Measurements from ENCODE around the gene ZNF532. TPM values are rescaled to one million over a fixed set of nuclear protein-coding genes. Genes with fewer than 3 reads are reported as not detected.

The ZNF532 gene
- total RNA-seq, 1 donor from 2014 or later: 77.1 TPM

DNA sequence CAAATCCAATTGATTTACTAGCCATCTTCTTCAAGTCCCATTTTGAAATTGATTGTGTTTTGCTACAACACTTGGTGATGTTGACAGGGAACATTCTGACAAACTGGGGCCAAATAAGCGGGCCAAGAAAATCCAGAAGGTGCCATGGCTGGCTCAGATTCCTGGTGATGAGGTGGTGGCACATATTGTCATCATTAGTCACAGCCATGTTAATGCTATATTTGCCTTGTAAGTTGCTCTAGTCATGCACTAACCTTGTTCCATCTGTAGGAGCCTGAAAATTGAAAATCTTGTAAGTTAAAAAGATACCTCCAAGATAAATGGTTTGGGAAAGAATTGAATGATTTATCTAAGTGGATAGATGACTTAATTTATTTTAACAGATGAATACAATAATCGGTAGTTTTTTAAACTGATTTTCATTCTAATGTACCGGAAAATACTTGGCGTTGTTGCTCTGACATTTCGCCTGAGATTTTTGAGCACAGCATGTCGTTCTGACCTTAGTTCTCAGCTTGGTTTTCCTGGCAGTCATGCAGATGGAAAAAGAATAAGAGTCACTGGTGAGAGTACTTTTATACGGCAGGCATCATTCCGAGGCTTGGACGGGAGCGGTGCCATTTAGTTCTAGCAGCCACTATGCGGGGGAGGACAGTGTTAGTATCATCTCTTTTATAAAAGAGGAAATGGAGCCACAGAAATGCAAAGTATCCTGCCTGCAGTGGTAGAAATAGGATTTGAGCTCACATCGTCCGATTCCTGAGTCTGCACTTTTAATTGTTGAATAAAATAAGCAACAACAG lies 133.9 kb downstream of the ZNF532 start:
- H3K4me3 ChIP-seq: peak overlapping the region in 1 of 2 donors; percentile 17
- H3K4me1 ChIP-seq: peaks cover 10% of the 10 kb centered on the region

DNA sequence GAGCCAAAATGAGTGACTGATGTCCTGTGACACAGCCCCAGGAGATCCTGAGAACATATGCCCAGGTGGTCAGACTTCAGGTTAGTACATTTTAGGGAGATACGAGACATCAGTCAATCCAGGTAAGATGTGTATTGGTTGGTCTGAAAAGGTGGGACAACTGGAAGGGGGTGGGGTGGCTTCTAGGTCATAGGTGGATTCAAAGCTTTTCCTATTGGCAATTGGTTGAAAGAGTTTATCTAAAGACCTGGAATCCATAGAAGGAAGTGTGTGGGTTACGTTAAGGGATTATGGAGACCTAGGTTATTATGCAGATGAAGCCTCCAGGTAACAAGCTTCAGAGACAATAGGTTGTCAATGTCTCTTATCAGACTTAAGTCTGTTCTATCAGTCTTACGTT lies 136.5 kb downstream of the ZNF532 start:
- Histone ChIP-seq H3K27me3 (no peaks in the 10 kb centered on the region), H3K36me3 (no peaks in the 10 kb centered on the region), H3K4me1 (peaks cover 16% of the 10 kb centered on the region), H3K27ac (no peak overlapping the region), H3K4me3 (no peak overlapping the region), H3K9me3 (no peaks in the 10 kb centered on the region)
- DNase-seq (ENCODE audit: extremely low spot score in 2 of 2): no peak
- intact Hi-C loops (cut with DNase I): no loop called here
- no peak for TF ChIP-seq POLR2A (IDR thresholded peaks at IDR 0.05)
- TF ChIP-seq, protein P1, sequence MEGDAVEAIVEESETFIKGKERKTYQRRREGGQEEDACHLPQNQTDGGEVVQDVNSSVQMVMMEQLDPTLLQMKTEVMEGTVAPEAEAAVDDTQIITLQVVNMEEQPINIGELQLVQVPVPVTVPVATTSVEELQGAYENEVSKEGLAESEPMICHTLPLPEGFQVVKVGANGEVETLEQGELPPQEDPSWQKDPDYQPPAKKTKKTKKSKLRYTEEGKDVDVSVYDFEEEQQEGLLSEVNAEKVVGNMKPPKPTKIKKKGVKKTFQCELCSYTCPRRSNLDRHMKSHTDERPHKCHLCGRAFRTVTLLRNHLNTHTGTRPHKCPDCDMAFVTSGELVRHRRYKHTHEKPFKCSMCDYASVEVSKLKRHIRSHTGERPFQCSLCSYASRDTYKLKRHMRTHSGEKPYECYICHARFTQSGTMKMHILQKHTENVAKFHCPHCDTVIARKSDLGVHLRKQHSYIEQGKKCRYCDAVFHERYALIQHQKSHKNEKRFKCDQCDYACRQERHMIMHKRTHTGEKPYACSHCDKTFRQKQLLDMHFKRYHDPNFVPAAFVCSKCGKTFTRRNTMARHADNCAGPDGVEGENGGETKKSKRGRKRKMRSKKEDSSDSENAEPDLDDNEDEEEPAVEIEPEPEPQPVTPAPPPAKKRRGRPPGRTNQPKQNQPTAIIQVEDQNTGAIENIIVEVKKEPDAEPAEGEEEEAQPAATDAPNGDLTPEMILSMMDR (IDR thresholded peaks at IDR 0.05): no peak
- TF ChIP-seq POLR2AphosphoS5 (IDR thresholded peaks at IDR 0.05; ENCODE audit: insufficient read depth in 1 of 2, low read depth in 1 of 2): no peak

More for the DNA sequence above, 133.9 kb downstream of the ZNF532 start:
- Histone ChIP-seq H3K36me3 (no peaks in the 10 kb centered on the region), H3K27me3 (no peaks in the 10 kb centered on the region), H3K27ac (peak overlapping the region; percentile 41), H3K9me3 (no peaks in the 10 kb centered on the region)
- DNase-seq (ENCODE audit: extremely low spot score in 2 of 2): no peak
- TF ChIP-seq, protein P1 (IDR thresholded peaks at IDR 0.05): no peak
- TF ChIP-seq POLR2A (IDR thresholded peaks at IDR 0.05): no peak
- TF ChIP-seq POLR2AphosphoS5 (IDR thresholded peaks at IDR 0.05; ENCODE audit: insufficient read depth in 1 of 2, low read depth in 1 of 2): no peak
- intact Hi-C loops (cut with DNase I): loop anchor here (10.0 kb wide), 1 partner anchor 46 kb away; no protein-coding TSS in a partner anchor

DNA sequence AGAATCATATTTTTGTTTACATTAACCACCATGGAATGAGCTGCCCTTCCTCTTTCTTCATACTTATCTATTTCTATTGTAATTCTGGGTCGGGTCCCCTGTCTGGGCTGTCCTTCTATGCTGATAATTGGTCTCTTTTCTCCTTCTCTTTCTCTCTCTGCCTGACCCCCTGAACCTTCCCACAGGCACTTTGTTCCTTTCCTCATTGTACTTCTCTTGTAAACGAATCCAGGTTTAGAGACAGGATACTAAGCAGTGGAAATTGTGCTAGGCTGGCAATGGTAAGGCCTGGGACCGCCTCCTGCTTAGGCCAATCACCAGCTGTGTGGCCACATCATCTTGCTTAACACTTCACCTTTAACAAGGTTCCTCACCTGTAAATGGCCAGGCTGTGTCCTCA lies 137.0 kb downstream of the ZNF532 start:
- Histone ChIP-seq H3K4me1 (peaks cover 16% of the 10 kb centered on the region), H3K4me3 (no peak overlapping the region), H3K36me3 (no peaks in the 10 kb centered on the region), H3K27me3 (no peaks in the 10 kb centered on the region), H3K9me3 (no peaks in the 10 kb centered on the region), H3K27ac (no peak overlapping the region)
- intact Hi-C loops (cut with DNase I): no loop called here
- DNase-seq (ENCODE audit: extremely low spot score in 2 of 2): no peak
- TF ChIP-seq, protein P1 (IDR thresholded peaks at IDR 0.05): no peak
- TF ChIP-seq POLR2AphosphoS5 (IDR thresholded peaks at IDR 0.05; ENCODE audit: insufficient read depth in 1 of 2, low read depth in 1 of 2): no peak
- TF ChIP-seq POLR2A (IDR thresholded peaks at IDR 0.05): no peak

DNA sequence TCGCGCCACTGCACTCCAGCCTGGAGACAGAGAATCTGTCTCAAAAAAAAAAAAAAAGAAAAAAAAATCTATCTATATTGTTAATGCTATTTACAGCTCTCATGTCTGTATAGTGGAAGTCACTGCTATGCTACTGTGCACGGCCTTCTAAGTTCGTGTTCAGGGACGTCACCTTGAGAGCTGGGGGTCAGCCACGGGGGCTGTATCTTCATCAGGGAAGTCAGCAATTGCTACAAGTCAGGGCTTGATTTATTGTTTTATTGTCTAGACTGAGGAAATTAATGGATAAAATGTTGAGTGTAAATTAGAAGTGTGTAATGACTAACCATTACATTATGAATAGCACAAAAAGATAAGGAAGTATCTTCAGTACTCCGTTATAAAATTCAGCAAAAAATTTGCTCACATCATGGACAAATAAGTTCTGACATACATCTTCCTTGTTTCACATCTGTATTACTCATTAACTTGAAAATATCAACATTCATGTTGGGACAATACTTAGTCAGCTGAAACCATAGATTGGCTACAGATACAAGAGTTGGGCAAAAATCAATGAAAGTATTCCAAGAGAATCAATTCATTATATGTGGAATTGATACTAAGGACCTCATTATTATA lies 138.4 kb downstream of the ZNF532 start:
- H3K9me3 ChIP-seq: no peaks in the 10 kb centered on the region
- intact Hi-C loops (cut with DNase I): no loop called here
- H3K4me3 ChIP-seq: no peak overlapping the region
- no peak for DNase-seq (ENCODE audit: extremely low spot score in 2 of 2)
- TF ChIP-seq POLR2A (IDR thresholded peaks at IDR 0.05) (no peak), POLR2AphosphoS5 (IDR thresholded peaks at IDR 0.05; ENCODE audit: insufficient read depth in 1 of 2, low read depth in 1 of 2) (no peak)
- TF ChIP-seq, protein P1 (IDR thresholded peaks at IDR 0.05): no peak
- H3K36me3 ChIP-seq: no peaks in the 10 kb centered on the region
- no peak overlapping the region for H3K27ac ChIP-seq
- H3K27me3 ChIP-seq: no peaks in the 10 kb centered on the region
- peaks cover 11% of the 10 kb centered on the region for H3K4me1 ChIP-seq

DNA sequence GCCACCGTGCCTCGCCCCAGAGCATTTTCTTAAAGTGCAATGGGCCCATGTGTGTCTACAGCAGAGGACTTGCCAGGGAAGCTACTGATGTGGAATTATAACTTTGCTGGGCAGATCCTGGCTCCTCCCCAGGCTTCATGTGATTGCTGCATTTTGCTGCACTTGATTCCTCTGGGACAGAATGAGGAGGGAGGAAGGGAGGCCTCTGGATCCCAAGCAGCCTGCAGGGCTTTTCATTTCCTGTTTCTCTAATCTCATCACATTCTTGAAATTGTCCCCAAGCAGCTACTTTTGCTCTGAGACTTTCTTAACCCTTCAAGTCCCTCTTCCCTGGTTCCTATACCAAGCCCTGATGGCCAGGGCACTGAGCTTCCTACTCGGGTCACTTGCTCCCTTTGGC lies 140.6 kb downstream of the ZNF532 start:
- H3K4me1 ChIP-seq: peaks cover 11% of the 10 kb centered on the region
- DNase-seq (ENCODE audit: extremely low spot score in 2 of 2): no peak
- no peaks in the 10 kb centered on the region for H3K27me3 ChIP-seq
- H3K36me3 ChIP-seq: no peaks in the 10 kb centered on the region
- H3K4me3 ChIP-seq: no peak overlapping the region
- intact Hi-C loops (cut with DNase I): no loop called here
- no peaks in the 10 kb centered on the region for H3K9me3 ChIP-seq
- no peak for TF ChIP-seq POLR2AphosphoS5 (IDR thresholded peaks at IDR 0.05; ENCODE audit: insufficient read depth in 1 of 2, low read depth in 1 of 2)
- no peak for TF ChIP-seq POLR2A (IDR thresholded peaks at IDR 0.05)
- TF ChIP-seq, protein P1 (IDR thresholded peaks at IDR 0.05): no peak
- H3K27ac ChIP-seq: no peak overlapping the region
